Natural killer cell (primary cell): ENCODE data around the gene LYAR. TPM values are rescaled to one million over a fixed set of nuclear protein-coding genes. Genes with fewer than 3 reads are reported as not detected.
A peak's percentile ranks its signal among the peaks of the same experiment; 100 is the strongest.

Experiments
- ATAC-seq, 3 donors: fragments of 150-1000 bp in 2 of 3; fragments of 200-7000 bp in 1 of 3; cut with Tn5 transposase; 1 replicate in 1 of 3; 2 replicates in 2 of 3; pipeline ENCODE4 v1.10.0; 2021; ENCODE audit warnings: mild to moderate bottlenecking in 2 of 3, moderate library complexity in 2 of 3
- DNase-seq, 2 donors: peaks; one replicate each; pipeline versions ENCODE4 v3.0.0 to v3.0.0-alpha.2; 2013 to 2021; ENCODE audit warnings: mixed read lengths in 1 of 2
- H3K27ac ChIP-seq: one replicate; pipeline ENCODE4 v1.5.1; 2013; ENCODE audit warnings: mild to moderate bottlenecking, low read length
- H3K27me3 ChIP-seq: one replicate; pipeline ENCODE4 v1.6.1; 2013; ENCODE audit warnings: low read length; ENCODE audit not compliant: control insufficient read depth, insufficient read depth
- H3K36me3 ChIP-seq: one replicate; pipeline ENCODE4 v1.6.1; 2013; ENCODE audit warnings: low read length; ENCODE audit not compliant: control insufficient read depth, insufficient read depth
- H3K4me1 ChIP-seq: one replicate; pipeline ENCODE4 v1.6.1; 2013; ENCODE audit warnings: low read length; ENCODE audit not compliant: control insufficient read depth, insufficient read depth
- H3K4me3 ChIP-seq: one replicate; pipeline ENCODE4 v1.5.1; 2013; ENCODE audit warnings: low read length
- H3K9me3 ChIP-seq: one replicate; pipeline ENCODE4 v1.6.1; 2013; ENCODE audit warnings: low read length; ENCODE audit not compliant: control insufficient read depth, insufficient read depth
- H3K27ac Mint-ChIP-seq, 2 donors: one replicate each; pipeline ENCODE4 v1.8.0; 2022; ENCODE audit warnings: mild to moderate bottlenecking in 2 of 2, mixed read lengths in 2 of 2, moderate library complexity in 1 of 2
- H3K27me3 Mint-ChIP-seq, 2 donors: one replicate each; pipeline ENCODE4 v1.8.0; 2022; ENCODE audit warnings: low read depth in 2 of 2, mixed read lengths in 2 of 2
- H3K36me3 Mint-ChIP-seq: one replicate; pipeline ENCODE4 v1.8.0; 2022; ENCODE audit warnings: mixed read lengths
- H3K4me1 Mint-ChIP-seq, 2 donors: one replicate each; pipeline ENCODE4 v1.8.0; 2022; ENCODE audit warnings: mixed read lengths in 2 of 2
- H3K4me3 Mint-ChIP-seq: one replicate; pipeline ENCODE4 v1.8.0; 2022; ENCODE audit warnings: mild to moderate bottlenecking, moderate library complexity, mixed read lengths
- H3K9me3 Mint-ChIP-seq, 2 donors: one replicate each; pipeline ENCODE4 v1.8.0; 2022; ENCODE audit warnings: mixed read lengths in 2 of 2
- CTCF ChIP-seq: fragments of 200-600 bp; IDR thresholded peaks from one replicate; pipeline ENCODE4 v1.8.0; 2022; ENCODE audit warnings: antibody characterized with exemption
- WGBS: methylation state at CpG from one replicate; pipeline ENCODE4 v1.1.7; 2013; ENCODE audit warnings: missing lambda C conversion rate; ENCODE audit not compliant: insufficient coverage; 5-methylcytosine and 5-hydroxymethylcytosine counted together
- intact Hi-C: fragments of 100-400 bp; cut with micrococcal nuclease; formaldehyde crosslinking; loops from one replicate; pipeline ENCODE4 v1.14.2; 2022
- total RNA-seq, 4 donors: library from RNA; stranded (reverse); fragments of 120-200 nt in 1 of 4; gene quantifications; one replicate each; pipeline versions ENCODE4 v1.2.3 to v1.2.4, GENCODE V29; 2013 to 2022

Gene LYAR
- total RNA-seq, 3 donors from 2014 or later (not counting 1 experiment from before 2014, with no cell fraction given): 42.9 to 81.1 (median 55.8) TPM

GRCh38 chr4:4274226-4274625 lies 15.7 kb downstream of the LYAR start:
- H3K27ac Mint-ChIP-seq: peak overlapping the region; percentile 62 to 95
- H3K9me3 Mint-ChIP-seq: no peaks in the 10 kb centered on the region
- no peaks in the 10 kb centered on the region for H3K27me3 Mint-ChIP-seq
- peaks cover 40 to 54% of the 10 kb centered on the region in 2 donors for H3K4me1 Mint-ChIP-seq
- TF ChIP-seq CTCF: no peak
- intact Hi-C loops: no loop called here
- DNase-seq (no peak), ATAC-seq (no peak)
- H3K36me3 Mint-ChIP-seq: peaks cover 35% of the 10 kb centered on the region
- H3K4me1 ChIP-seq: peaks cover 14% of the 10 kb centered on the region
- no peak overlapping the region for H3K4me3 ChIP-seq
- H3K27ac ChIP-seq: no peak overlapping the region
- H3K4me3 Mint-ChIP-seq: no peak overlapping the region
- no peaks in the 10 kb centered on the region for H3K27me3 ChIP-seq
- H3K36me3 ChIP-seq: peaks cover 61% of the 10 kb centered on the region
- H3K9me3 ChIP-seq: no peaks in the 10 kb centered on the region
- WGBS: 99% methylated on average over 13 of the region's 14 CpGs

DNA sequence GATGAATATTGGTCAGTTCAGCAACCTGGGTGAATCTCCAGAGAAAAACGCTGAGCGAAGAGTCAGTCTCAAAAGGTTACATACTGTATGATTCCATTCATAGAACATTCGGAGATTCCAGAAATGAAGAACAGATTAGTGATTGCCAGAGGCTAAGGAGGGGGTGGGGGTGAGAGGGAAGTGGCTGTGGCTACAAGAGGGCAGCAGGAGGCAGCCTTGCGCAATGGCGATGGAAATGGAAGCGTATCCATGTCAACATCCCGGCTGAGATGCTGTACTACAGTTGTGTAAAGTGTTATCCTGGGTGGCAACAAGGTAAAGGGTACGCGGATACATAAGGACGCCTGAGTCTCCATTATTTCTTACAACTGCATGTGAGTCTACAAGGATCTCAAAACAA lies 18.0 kb downstream of the LYAR start:
- no peaks in the 10 kb centered on the region for H3K9me3 ChIP-seq
- peaks cover 49 to 66% of the 10 kb centered on the region in 2 donors for H3K4me1 Mint-ChIP-seq
- no peak overlapping the region for H3K4me3 Mint-ChIP-seq
- DNase-seq (no peak), ATAC-seq (no peak)
- peaks cover 41% of the 10 kb centered on the region for H3K36me3 ChIP-seq
- WGBS: 98% methylated on average over 10 of the region's 10 CpGs
- no peaks in the 10 kb centered on the region for H3K27me3 Mint-ChIP-seq
- H3K27me3 ChIP-seq: no peaks in the 10 kb centered on the region
- no peaks in the 10 kb centered on the region for H3K9me3 Mint-ChIP-seq
- no peak overlapping the region for H3K4me3 ChIP-seq
- H3K27ac ChIP-seq: peak overlapping the region; percentile 97
- no peak for TF ChIP-seq CTCF
- H3K4me1 ChIP-seq: peaks cover 33% of the 10 kb centered on the region
- intact Hi-C loops: no loop called here
- H3K36me3 Mint-ChIP-seq: peaks cover 34% of the 10 kb centered on the region
- peak overlapping the region; percentile 95 to 96 for H3K27ac Mint-ChIP-seq

DNA sequence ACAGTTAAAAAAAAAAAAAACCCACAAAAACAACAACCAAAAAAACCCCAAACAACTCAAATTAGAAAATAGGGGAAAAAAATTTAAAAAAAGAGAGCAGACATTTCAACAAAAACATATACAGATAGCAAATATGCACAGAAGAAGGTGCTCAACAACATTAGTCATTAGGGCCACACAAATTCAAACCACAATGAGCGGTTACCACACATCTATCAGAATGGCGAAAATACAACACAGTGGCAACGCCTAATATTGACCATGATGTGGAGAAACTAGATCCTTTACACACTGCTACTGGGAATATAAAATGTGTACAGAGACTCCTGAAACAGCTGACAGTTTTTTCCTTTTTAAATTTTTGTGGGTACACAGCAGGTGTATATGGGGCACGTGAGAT lies 19.4 kb downstream of the LYAR start:
- peaks cover 43% of the 10 kb centered on the region for H3K4me1 ChIP-seq
- peak overlapping the region; percentile 97 for H3K27ac ChIP-seq
- ATAC-seq: peak in 2 of 3 donors; percentile 11 to 30
- no peak for TF ChIP-seq CTCF
- no peak overlapping the region for H3K4me3 ChIP-seq
- no peaks in the 10 kb centered on the region for H3K9me3 ChIP-seq
- peak overlapping the region; percentile 95 to 96 for H3K27ac Mint-ChIP-seq
- H3K9me3 Mint-ChIP-seq: no peaks in the 10 kb centered on the region
- H3K36me3 ChIP-seq: peaks cover 36% of the 10 kb centered on the region
- H3K4me3 Mint-ChIP-seq: peak overlapping the region; percentile 91
- WGBS: 39% methylated on average over 3 of the region's 4 CpGs
- intact Hi-C loops: loop anchor here (1.0 kb wide), 1 partner anchor 10 kb away; no protein-coding TSS in a partner anchor
- peak in 1 of 2 donors; percentile 42 for DNase-seq
- H3K27me3 ChIP-seq: no peaks in the 10 kb centered on the region
- H3K27me3 Mint-ChIP-seq: no peaks in the 10 kb centered on the region
- H3K4me1 Mint-ChIP-seq: peaks cover 63 to 79% of the 10 kb centered on the region in 2 donors
- peaks cover 34% of the 10 kb centered on the region for H3K36me3 Mint-ChIP-seq

- peaks cover 30% of the 10 kb centered on the region for H3K36me3 ChIP-seq
- H3K4me1 ChIP-seq: peaks cover 43% of the 10 kb centered on the region
- peak overlapping the region; percentile 85 for H3K4me3 Mint-ChIP-seq
- no peaks in the 10 kb centered on the region for H3K9me3 Mint-ChIP-seq
- peaks cover 31% of the 10 kb centered on the region for H3K36me3 Mint-ChIP-seq
- peak overlapping the region; percentile 97 for H3K27ac ChIP-seq
- H3K4me3 ChIP-seq: peak overlapping the region; percentile 43
- H3K9me3 ChIP-seq: no peaks in the 10 kb centered on the region
- H3K27me3 Mint-ChIP-seq: no peaks in the 10 kb centered on the region
- intact Hi-C loops: loop anchor here (1.0 kb wide), 2 partner anchors 10 to 20 kb away; partner anchors contain the start of genes LYAR and ZBTB49
- peak overlapping the region; percentile 95 to 96 for H3K27ac Mint-ChIP-seq
- peak; percentile 74 to 89 (median 78) for ATAC-seq
- WGBS: 42% methylated on average over 3 of the region's 4 CpGs
- peak; percentile 64 to 71 for DNase-seq
- no peaks in the 10 kb centered on the region for H3K27me3 ChIP-seq
- H3K4me1 Mint-ChIP-seq: peaks cover 62 to 85% of the 10 kb centered on the region in 2 donors
- TF ChIP-seq CTCF: no peak
These were observed 20.1 kb downstream of the LYAR start for GRCh38 chr4:4269856-4270255.
